ENCODE results near the gene RERE. TPM values are rescaled to one million over a fixed set of nuclear protein-coding genes. Genes with fewer than 3 reads are reported as not detected.

RERE gene
- total and polyA plus RNA-seq, 2 donors (not counting 3 experiments of a cell fraction or from before 2014, with no cell fraction given): 14.1 to 113 TPM

DNA sequence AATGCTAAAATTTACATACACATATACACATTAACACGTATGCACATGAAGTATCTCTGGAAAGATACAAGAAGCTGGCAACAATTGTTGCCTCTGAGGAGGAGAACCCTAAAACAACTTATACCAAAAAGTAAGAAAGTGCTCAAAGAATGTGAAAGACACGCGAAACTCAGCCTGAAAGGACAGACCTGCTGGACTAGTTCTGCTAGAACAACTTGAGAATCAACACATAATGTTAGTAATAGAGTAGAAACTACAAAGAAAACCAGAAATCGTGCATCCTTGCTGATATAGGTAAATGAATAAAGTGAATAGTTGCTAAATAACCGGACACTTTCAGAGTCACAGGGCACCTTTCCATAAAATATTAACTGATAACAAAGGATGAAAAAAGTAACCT is 242.5 kb downstream of the RERE start:
- Histone ChIP-seq H3K36me3 (ENCODE audit: control insufficient read depth in 2 of 2, extremely low read depth in 1 of 2, insufficient read depth in 2 of 2, low read length in 2 of 2) (no peaks in the 10 kb centered on the region), H3K79me2 (ENCODE audit: control insufficient read depth, insufficient read depth, low read length) (peaks cover 12% of the 10 kb centered on the region), H3K27me3 (ENCODE audit: control insufficient read depth in 2 of 2, insufficient read depth in 2 of 2, low read length in 2 of 2) (no peaks in the 10 kb centered on the region), H3K9ac (replicated peaks; ENCODE audit: extremely low read depth, insufficient read depth, low read length) (no peak overlapping the region), H3K4me2 (ENCODE audit: insufficient read depth, low read length) (no peak overlapping the region), H4K20me1 (replicated peaks; ENCODE audit: control insufficient read depth, extremely low read depth, insufficient read depth, low read length) (no peaks in the 10 kb centered on the region), H3K9me3 (replicated peaks; ENCODE audit: control insufficient read depth, insufficient read depth, low read length) (no peaks in the 10 kb centered on the region), H2AFZ (ENCODE audit: low read depth, low read length) (no peak overlapping the region), H3K27ac (ENCODE audit: insufficient read depth, low read depth, low read length) (no peak overlapping the region), H3K4me1 (ENCODE audit: control insufficient read depth, extremely low read depth, insufficient read depth, low read length) (peaks cover 27% of the 10 kb centered on the region), H3K9me1 (replicated peaks; ENCODE audit: control insufficient read depth, extremely low read depth, insufficient read depth, low read length) (no peaks in the 10 kb centered on the region), H3K4me3 (replicated peaks in 1 of 3; ENCODE audit: insufficient read depth in 1 of 3, low read depth in 1 of 3, low read length in 3 of 3) (no peak overlapping the region)
- BruUV-seq (replicated peaks): no TSS peak
- TF ChIP-seq MAX (IDR thresholded peaks at IDR 0.05; ENCODE audit: insufficient read depth, insufficient read length) (no peak), POLR2A (IDR thresholded peaks at IDR 0.05; ENCODE audit: low read depth, low read length) (no peak), GATA2 (IDR thresholded peaks at IDR 0.05; ENCODE audit: insufficient read depth, insufficient read length, low read depth, low read length) (no peak), FOS (IDR thresholded peaks at IDR 0.05; ENCODE audit: borderline replicate concordance, insufficient read depth, low read length) (no peak), MYC (IDR thresholded peaks at IDR 0.05; ENCODE audit: low read depth, low read length) (no peak), POLR2AphosphoS5 (IDR thresholded peaks at IDR 0.05; ENCODE audit: insufficient read depth, low read depth, low read length) (no peak), EZH2 (IDR thresholded peaks at IDR 0.05; ENCODE audit: borderline replicate concordance, low read depth, low read length, severe bottlenecking) (no peak), JUN (IDR thresholded peaks at IDR 0.05; ENCODE audit: borderline replicate concordance, insufficient read depth, insufficient read length, low read depth) (no peak)
- TF ChIP-seq, protein P1, sequence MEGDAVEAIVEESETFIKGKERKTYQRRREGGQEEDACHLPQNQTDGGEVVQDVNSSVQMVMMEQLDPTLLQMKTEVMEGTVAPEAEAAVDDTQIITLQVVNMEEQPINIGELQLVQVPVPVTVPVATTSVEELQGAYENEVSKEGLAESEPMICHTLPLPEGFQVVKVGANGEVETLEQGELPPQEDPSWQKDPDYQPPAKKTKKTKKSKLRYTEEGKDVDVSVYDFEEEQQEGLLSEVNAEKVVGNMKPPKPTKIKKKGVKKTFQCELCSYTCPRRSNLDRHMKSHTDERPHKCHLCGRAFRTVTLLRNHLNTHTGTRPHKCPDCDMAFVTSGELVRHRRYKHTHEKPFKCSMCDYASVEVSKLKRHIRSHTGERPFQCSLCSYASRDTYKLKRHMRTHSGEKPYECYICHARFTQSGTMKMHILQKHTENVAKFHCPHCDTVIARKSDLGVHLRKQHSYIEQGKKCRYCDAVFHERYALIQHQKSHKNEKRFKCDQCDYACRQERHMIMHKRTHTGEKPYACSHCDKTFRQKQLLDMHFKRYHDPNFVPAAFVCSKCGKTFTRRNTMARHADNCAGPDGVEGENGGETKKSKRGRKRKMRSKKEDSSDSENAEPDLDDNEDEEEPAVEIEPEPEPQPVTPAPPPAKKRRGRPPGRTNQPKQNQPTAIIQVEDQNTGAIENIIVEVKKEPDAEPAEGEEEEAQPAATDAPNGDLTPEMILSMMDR (IDR thresholded peaks at IDR 0.05; ENCODE audit: extremely low read depth in 1 of 2, insufficient read depth in 1 of 2, low read depth in 1 of 2, low read length in 2 of 2): no peak
- FAIRE-seq (no peak), DNase-seq (ENCODE audit: low read depth, low spot score) (no peak)
- dilution Hi-C loops (cut with MboI; ENCODE audit: extremely low pct_ligation_motif_present, low sequenced_read_pairs) (no loop called here), intact Hi-C loops (cut with micrococcal nuclease) (loop anchor here (5.0 kb wide), 2 partner anchors 178 to 282 kb away; no protein-coding TSS in a partner anchor)
- ChIA-PET POLR2A (no interaction called here), CTCF (no interaction called here)
